ENCODE results near the gene AMER2.

The AMER2 gene

DNA sequence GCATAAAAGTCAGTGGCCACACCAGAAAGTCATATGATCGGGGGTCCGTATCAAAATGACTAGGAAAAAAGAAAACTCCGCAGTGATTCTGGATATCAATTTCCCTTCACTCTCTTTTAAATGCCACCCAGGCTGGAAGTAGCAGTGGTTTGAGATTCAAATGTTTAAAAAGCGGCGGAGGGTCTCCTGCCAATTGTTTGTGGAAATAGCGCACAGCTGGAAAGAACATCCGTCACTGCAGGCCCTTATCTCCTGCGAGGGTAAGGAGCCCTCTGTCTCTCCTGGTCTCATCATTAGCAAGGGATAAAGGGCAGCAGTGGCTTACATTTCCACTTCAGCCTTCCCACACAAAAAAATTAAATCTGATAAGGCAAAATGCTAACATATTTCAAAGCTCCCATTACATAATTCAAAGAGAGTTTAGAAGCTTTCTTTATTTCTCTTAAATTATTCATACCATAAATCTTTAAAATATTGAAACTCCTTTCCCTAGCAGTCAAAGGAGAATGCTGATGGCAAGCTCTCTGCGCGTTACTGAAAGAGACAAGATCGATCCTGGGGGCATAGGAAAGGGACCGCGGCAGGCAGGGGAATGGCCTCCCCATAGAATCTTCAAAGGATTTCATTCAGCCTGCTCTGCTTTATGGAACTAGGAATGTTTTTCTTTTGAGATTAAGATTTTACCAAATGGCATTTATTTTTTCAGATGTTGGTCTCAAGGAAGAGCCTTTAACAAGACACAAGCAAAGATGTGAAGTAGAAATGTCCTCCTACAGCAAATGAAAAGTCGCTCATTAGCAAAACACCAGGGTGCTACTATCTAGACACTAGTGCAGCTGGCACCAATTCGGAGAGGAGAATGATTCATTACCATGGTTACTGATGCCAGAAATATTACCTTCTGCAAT is 35.0 kb downstream of the AMER2 start:
- TF ChIP-seq, protein P1, sequence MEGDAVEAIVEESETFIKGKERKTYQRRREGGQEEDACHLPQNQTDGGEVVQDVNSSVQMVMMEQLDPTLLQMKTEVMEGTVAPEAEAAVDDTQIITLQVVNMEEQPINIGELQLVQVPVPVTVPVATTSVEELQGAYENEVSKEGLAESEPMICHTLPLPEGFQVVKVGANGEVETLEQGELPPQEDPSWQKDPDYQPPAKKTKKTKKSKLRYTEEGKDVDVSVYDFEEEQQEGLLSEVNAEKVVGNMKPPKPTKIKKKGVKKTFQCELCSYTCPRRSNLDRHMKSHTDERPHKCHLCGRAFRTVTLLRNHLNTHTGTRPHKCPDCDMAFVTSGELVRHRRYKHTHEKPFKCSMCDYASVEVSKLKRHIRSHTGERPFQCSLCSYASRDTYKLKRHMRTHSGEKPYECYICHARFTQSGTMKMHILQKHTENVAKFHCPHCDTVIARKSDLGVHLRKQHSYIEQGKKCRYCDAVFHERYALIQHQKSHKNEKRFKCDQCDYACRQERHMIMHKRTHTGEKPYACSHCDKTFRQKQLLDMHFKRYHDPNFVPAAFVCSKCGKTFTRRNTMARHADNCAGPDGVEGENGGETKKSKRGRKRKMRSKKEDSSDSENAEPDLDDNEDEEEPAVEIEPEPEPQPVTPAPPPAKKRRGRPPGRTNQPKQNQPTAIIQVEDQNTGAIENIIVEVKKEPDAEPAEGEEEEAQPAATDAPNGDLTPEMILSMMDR (IDR thresholded peaks at IDR 0.05; ENCODE audit: extremely low read depth, missing control alignments) = no peak

GRCh38 chr13:25135896-25136295 is 36.2 kb downstream of the AMER2 start:
- TF ChIP-seq, protein P1 (IDR thresholded peaks at IDR 0.05; ENCODE audit: extremely low read depth, missing control alignments) = no peak
- no peak for DNase-seq (ENCODE audit: low spot score)

More for the DNA sequence above, 35.0 kb downstream of the AMER2 start:
- DNase-seq (ENCODE audit: low spot score) = no peak

DNA sequence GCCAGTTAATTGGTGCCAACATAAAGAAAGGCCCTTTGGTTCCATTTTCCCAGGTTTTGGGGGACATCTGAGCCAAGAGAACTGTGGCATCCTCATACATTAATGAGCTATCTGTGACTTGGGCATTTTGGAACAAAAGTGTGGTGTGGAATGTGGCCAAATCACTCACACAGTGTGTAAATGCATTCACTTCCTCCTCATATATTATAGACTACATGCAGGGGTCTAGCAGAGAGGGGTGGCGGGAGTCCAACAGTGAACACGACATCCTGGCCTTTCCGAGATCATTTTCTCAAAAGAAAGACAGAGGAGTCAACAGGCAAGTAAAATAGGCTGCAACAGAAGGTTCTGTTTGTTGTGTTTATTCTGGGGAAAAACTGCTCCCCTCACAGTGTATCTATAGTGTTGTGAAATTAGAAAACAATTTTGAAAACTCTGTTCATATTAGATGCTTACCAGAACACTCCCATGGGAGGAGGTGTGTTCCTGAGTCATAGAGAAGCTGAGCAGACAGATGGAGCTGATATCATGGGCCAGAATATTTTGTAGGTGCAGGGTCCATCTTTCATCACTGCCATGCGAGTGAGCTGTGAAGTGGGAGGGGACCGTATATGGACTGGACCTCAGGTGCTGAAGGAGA is 39.2 kb downstream of the AMER2 start:
- TF ChIP-seq, protein P1 (IDR thresholded peaks at IDR 0.05; ENCODE audit: extremely low read depth, missing control alignments) = no peak
- no peak for DNase-seq (ENCODE audit: low spot score)

GRCh38 chr13:25131881-25132420 is 40.1 kb downstream of the AMER2 start:
- TF ChIP-seq, protein P1 (IDR thresholded peaks at IDR 0.05; ENCODE audit: extremely low read depth, missing control alignments) = no peak
- no peak for DNase-seq (ENCODE audit: low spot score)

GRCh38 chr13:25130944-25131343 is 41.1 kb downstream of the AMER2 start:
- TF ChIP-seq, protein P1 (IDR thresholded peaks at IDR 0.05; ENCODE audit: extremely low read depth, missing control alignments) = no peak
- DNase-seq (ENCODE audit: low spot score) = no peak

DNA sequence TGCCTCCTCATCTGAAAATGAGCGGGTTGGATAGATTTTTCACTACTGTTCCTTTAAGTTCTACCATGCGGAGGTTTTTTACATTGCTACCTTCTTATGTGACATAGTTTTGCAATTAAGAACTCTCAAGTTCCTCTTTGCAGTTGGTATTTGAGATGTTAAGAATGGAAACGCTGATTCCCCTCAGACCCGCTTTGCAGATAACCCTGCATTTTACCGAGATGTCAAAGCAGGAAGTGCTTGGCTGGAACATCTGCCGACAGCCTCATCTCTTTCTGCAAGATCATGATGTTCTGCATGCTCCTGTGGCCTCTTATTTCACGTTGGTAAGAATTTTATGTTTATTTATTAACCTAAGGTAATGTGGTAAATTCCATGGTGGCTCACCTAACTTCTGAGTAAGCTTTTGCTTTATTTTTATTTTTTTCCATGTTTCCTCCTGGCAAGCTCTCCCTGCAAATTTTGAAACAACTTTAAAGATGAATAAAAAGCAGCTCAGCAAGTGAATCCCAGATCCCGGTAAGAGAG is 53.6 kb downstream of the AMER2 start:
- DNase-seq (ENCODE audit: low spot score) = no peak
- TF ChIP-seq, protein P1 (IDR thresholded peaks at IDR 0.05; ENCODE audit: extremely low read depth, missing control alignments) = no peak

- no peak for DNase-seq (ENCODE audit: low spot score)
- TF ChIP-seq, protein P1 (IDR thresholded peaks at IDR 0.05; ENCODE audit: extremely low read depth, missing control alignments) = no peak
These were observed 54.8 kb downstream of the AMER2 start for GRCh38 chr13:25117312-25117711.
